ENCODE measurements around the gene MRPL36.

GRCh38 chr5:1792842-1793266 is 6.8 kb downstream of the MRPL36 start:
- TF ChIP-seq CTCF (IDR thresholded peaks at IDR 0.05): no peak
- TF ChIP-seq POLR2AphosphoS5 (IDR thresholded peaks at IDR 0.05): no peak
- no peak for TF ChIP-seq POLR2A (IDR thresholded peaks at IDR 0.05)
